Activated T-cell treated with anti-CD3 and anti-CD28 coated beads for 48 hours (primary cell): ENCODE measurements around the gene TMEM86B.

Experiments used
- DNase-seq: peaks from one replicate; pipeline ENCODE4 v3.0.0-alpha.2; 2020; ENCODE audit warnings: low read depth

The TMEM86B gene, protein sequence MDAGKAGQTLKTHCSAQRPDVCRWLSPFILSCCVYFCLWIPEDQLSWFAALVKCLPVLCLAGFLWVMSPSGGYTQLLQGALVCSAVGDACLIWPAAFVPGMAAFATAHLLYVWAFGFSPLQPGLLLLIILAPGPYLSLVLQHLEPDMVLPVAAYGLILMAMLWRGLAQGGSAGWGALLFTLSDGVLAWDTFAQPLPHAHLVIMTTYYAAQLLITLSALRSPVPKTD

DNA sequence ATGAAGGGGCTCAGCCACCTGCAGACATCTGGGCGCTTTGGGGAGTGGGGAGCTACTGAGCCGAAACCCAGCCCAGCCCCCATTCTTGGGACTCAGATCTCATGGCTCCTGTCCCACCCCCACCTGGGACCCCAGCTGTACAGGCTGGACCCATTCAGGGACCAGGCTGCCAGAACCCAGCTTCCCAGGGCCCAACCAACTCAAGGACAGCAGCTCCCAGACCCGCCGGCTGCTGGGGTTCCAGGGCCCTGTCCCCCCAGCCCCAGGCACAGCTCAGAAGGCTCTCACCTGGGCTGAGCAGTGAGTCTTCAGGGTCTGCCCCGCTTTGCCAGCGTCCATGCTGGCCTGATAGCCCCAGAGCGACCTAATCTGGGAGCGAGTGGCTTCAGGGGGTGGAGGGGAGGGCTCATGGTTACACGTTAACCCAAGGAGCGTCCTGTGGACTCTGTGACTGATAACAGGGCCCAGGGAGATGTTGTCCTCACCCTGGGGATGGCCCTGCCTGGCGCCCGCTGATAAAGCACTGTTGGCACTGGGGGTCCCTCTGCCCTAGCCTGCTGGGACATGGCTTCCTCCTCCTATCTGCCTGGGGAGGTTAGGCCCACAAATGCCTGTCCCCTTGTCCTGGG is at the start of gene TMEM86B:
TSS of gene TMEM86B (minus strand) at position 361 of the 629 bp plus-strand sequence. CDS start at position 339, 22 bp downstream.
- DNase-seq, result no peak

DNA sequence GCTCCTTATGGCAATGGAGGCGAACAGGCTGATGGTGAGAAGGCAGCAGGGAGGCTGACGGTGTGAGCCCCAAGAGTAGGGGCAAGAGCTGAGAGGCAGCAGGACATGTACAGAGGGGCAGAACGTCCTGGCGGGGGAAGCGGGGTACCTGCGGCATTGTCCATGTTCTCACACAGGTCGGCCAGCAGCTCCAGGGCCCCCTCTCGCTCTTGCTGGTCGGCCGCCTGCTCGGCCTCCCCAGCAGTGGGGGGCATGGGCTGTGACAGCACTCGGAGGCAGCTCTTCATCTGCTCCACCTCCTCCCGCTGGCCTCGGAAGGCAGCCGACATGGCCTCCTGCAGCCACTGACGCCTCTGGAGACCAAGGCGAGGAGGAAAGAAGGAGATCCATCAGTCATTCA is 48.9 kb upstream of the TMEM86B start:
- no peak for DNase-seq

DNA sequence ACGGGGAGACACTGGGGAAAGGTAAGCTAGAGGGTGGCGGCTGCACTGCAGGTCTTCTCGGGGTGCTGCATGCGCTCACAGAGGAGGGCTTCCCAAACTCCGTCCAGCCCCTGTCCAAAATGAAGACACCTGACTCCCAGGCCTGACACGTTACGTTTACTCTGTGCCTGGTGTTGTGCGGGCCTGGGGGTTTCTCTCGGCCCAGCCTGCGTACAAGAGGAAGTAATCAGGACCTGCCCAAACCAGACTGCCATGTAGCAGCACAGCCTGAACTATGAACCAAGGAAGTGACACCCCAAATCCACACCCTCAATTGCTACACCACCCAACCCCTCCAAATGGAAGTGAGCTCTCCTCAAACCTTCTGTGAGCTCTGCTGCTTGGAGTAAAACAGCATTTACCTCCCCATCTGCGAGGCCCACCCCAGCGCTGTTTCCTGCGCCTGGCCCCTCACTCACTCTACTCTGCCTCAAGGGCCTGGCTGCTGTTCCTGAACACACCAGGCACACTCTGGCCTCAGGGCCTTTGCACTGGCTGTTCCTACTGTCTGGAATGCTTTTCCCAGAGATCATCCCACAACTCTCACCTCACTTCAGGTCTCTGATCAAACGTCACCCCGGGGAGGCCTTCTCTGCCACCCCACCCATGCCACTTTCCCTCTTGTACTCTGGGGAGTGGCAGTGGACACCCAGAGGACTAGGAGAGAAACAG is 48.3 kb upstream of the TMEM86B start:
- no peak for DNase-seq

DNA sequence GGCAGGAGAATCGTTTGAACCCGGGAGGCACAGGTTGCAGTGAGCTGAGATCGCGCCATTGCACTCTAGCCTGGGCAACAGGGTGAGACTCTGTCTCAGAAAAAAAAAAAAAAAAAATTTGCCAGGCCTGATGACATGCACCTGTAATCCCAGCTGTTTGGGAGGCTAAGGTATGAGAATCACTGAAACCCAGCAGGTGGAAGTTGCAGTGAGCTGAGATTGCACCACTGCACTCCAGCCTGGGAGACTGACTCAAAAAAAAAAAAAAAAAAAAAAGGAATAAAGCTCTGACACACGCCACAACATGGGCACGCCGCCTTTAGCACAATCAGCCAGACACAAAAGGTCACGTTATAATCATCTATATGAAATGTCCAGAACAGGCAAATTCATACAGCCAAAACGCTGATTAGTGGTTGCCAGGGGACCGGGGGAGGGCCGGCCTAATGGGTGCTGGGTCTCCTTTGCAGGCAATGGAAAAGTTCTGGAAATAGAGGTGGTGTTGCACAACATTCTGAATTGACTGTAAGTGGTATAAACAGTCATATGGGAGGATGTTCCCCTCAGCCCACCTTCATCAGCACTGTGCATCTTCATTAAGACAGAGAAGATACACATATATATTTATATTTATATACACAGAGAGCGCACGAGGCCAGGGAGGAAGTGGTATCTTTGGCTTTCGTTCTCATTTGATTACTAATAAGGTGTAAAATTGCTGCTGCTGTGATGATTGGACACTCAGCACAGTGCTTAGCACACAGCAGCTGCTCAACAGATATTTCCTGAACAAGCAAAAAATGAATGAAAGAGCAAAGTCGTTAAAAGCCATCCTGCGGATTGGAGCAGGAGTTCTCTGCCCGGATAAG is 47.5 kb upstream of the TMEM86B start:
- no peak for DNase-seq

DNA sequence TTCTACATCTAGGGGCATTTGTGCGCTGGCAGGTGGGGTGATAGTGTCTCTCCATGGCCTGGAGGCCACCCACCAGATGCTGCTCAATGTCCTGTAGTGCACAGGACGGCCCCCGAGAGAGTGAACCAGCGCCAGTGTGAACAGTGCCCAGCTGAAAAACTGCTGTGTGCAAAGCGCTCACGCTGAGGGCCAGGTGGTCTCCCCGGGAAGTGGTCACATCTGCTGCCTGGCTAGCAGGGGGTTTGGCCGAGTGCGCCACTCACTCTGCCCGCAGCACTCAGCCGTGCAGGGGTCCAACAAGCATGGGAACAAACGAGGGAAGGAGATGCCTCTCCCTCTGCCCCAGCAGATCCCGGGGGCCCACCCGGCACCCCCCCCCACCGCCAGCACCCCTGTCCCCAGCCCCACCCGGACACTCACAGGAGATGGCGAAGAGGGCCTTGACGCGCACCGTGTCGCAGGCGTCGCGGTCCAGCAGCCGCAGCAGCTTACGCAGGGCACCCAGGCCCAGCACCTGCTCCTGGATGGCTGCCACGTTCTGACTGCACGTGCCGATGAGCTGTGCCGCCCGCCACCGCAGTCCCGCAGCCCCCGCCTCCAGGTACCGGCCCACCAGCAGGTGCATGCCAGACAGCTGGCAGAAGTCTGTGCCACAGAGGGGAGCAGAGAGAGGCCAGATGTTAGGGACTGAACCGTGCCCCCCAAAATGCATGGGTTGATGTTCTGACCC is 45.6 kb upstream of the TMEM86B start:
- DNase-seq, result no peak

DNA sequence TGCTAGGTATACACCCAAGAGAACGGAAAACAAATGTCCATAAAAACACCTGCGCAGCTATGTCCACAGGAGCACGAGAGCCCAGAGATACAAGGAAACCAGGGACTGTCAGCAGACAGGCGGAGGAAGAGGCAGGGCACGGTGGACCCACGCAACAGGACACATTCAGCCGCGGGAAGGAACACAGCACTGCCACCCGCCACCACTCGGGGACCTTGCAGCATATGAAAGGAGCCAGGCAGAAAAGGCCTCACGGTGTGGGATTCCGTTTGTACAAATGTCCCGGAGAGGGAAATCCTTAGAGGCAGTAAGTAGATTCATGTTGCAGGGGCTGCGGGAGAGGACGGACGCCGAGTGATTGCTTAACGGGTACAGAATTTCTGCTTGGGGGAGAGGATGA is 43.6 kb upstream of the TMEM86B start:
- DNase-seq, result no peak

DNA sequence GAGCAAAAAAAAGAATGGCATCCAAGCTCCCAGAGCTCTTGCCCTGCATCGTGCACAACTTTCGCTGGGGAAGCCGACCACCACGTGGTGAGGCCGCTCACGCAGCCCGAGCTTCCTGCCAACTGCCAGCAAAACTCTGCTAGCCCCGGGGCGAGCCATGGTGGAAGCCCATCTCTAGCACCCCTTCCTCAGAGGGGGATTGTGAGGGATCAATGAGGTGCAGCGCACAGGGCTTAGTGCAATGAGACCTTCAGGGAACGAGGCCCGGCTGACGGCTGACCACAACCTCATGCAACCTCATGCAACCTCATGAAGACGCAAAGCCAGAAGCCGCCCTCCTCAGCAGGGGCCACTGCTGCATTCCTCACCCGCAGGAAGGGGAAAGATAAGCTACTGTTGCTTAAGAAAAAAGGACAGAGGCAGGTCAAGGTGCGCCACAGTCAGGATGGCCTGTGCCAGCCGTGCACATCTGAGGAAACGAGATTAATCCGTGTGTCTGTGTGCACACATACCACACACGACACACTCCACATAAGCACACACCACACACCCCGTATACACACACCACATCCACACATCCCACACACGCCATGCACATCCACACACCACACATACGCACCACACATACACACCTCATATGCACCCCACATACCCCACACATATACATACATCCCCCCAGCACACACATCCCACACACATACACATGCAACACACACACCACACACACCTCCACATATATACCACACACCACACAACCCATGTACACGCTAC is 41.8 kb upstream of the TMEM86B start:
- no peak for DNase-seq

DNA sequence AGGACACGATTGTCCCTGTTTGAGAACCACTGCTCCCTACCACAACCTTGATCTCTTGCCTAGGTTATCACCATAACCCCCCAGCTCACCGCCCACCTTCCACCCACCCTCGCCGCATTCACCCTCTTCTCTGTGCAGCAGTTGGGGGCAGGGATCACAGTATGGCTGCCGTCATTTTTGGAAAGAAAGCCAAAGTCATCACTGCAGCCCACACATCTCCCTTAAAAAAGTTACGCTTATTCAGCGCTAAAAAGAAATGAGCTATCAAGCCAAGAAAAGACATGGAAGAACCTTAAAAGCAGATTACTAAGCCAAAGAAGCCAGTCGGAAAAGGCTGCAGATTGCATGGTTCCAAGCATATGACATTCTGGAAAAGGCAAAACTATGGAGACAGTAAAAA is 40.7 kb upstream of the TMEM86B start:
- DNase-seq, result no peak

DNA sequence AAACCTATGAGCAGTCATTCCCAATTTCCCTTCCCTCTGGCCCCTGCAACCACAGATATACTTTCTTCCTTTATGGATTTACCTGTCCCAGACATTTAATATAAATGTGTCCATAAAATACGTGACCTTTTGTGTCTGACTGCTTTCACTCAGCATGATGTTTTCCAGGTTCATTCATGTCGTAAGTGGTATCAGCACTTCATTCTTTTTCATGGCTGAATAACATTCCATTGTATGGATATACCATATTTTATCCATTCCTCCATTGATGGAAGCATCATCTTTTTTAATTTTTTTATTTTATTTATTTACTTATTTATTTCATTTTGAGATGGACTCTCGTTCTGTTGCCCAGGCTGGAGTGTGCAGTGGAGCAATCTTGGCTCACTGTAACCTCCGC is 38.3 kb upstream of the TMEM86B start:
- DNase-seq, result no peak

DNA sequence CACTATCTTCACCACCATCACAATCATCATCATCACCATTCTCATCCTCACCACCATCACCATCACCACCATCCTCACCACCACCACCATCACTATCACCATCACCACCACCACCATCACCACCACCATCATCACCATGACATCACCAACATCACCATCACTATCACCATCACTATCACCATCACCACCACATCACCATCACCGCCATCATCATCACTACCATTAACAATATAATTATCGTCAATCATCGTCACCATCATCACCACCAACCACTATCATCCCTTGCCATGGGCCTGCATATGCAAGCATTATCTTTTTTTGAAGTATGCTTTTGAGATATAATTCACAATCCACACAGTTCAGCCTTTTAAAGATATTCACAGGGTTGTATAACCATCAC is 37.8 kb upstream of the TMEM86B start:
- DNase-seq, result no peak

DNA sequence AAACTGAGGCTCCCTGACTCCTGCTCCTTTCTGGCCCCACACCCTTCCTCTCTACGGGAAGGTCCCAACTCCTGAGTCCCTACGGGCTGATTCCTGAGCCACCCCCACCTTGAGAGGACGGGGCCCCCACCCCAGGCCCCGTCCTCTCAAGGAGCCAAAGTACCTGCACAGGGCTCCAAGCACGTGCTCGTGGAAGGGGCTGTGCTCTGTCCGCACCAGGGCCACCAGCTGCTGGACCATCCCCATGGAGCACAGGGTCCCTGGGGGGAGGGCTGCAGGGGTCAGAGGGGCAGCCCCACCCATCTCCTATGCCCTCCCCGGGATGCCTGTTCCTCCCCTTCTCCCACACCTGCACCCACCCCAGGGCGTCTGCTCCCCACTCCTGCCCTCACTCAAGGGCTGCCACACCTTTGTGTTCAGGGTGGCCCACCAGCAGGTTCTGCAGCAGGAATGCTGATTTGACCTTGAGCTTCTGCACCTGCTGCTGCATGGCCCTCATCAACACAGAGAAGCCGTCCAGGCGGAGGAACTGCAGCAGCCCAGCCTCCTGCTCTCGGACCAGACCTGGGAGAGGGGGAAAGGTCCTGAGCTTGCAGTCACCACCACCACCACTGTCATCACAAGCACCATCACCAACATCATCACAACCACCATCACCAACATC is 37.3 kb upstream of the TMEM86B start:
- no peak for DNase-seq

DNA sequence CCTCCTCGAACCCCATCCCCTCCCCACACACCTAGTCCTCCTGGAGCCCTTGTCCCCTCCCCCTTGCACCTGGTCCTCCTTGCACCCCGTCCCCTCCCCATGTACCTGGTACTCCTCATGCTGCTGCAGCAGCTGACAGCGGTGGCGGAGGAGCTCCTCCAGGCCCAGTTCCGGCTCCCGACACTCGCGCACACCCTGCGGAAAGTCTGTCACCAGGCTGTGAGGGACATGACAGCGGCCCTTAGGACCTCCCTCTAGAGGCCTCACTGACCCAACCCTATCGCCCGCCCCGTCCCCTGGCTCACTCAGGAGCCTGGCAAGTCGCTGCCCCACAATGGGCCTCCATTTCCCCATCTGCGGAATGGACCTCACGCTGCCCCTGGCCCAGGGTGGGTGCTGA is 36.6 kb upstream of the TMEM86B start:
- DNase-seq, result no peak

DNA sequence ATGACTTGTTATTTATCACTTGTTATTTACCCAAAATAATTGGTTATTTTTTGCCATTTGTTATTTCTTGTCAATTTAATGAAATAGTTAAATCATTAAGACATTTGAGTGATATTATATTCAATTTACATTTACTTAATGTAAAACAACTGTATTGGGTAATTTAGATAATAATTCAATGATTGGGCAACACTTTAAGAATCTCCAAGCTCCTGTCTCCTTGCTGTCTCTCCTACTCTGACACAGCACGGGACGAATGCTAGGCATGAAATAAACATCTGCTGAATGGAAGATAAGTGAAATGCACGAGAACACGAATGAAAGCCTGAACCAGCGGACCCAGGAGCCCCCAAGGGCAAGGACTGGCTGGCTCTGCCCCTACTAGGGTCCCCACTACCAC is 36.0 kb upstream of the TMEM86B start:
- DNase-seq, result no peak

DNA sequence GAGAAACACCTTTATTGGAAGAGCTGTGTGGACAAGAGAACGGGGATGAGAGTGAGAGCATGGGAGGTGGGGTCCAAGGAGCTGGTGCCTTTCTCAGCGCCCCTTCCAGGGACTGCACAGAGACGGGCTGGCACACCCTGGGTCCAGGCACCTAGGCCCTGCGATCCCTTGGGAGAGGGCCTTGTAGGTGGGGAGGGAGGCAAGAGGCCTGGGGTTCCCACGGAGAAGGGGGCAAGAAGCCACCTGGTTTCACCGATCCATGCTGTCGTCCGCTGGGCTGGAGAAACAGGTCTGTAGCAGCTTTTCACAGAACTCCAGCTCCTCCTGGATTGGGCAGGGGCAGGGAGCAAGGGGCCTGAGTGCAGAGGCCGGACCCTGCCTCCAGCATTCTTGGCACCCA is 33.8 kb upstream of the TMEM86B start:
- DNase-seq, result no peak

DNA sequence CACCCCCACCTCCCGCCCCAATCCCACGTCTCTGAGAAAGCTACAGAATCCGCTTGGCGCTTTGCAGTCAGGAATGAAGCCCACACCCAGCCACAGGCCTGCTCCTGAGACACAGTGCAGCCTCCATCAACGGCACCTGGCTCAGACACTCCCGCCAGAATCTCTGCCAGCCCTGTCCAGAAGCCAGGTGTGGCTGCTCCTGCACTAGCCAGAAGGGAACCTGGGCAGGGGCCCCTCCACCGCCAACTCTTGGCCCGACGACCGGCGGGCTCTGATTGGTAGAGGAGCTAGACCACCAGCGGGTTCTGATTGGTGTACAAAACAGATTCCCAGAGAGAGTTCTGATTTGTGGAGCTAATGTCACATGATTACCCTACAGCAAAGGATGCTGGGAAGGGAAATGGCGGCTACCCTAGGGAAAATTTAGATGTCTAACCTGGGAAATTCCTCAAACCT is 33.1 kb upstream of the TMEM86B start:
- no peak for DNase-seq

DNA sequence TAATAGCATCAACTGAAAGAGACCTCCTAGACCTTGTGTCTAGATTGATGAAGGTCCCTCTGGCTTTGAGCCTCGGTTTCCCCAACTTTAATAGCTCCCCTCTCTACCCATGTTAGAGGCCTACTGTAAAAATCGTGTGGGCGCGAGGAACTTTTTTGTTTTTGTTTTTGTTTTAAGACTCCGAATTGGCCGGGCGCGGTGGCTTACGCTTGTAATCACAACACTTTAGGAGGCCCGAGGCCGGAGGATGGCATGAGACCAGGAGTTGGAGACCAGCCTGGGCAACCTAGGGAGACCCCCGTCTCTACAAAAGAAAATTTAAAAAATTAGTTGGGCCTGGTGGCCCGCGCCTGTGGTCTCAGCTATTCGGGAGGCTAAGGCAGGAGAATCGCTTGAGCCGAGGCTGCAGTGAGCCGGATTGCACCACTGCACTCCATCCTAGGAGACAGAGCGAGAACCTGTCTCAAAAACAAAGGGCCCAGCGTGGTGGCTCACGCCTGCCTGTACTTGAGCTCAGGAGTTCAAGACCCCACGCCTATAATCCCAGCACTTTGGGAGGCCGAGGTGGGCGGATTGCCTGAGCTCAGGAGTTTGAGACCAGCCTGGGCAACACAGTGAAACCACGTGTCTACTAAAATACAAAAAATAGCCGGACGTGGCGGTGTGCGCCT is 31.1 kb upstream of the TMEM86B start:
- no peak for DNase-seq

DNA sequence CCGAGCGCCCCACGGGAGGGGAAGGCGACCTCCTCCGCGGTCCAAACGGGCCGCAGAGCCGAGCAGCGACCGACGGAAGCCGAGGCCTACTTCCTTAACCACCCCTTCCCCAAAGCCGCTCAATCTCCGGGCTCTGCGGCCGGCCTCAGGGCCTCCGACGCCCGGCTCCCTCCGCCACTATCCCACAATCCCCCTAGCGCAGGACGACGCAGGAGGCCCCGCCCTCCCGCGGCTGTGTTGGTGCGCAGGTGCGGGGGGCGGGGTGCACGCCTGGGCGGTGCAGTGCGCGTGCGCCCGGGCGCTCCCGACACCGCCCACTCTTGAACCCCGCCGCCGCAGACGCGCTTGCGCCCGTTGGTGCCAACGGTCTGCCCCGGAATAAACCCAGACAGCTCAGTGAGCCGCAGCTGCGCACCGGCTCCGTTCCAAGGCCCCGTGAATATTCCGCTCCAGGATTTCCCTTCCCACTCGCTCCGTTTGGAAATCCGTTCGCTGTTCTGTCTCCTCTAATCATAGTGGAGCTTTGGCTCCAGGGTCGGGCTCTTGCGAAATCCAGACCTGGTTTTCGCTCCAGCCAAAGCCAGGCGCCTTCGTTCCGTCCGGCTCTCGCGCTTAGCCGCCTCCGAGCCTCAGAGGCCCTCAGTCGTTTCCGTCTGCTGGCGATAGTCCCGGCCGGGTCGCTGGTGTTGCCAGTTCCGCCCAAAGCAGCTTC is 30.4 kb upstream of the TMEM86B start, which contains the start of gene PPP6R1:
TSS of gene PPP6R1 (minus strand) at position 190 of the 712 bp plus-strand sequence. CDS start 11,914 bp downstream, outside the sequence.
- peak; percentile 97 for DNase-seq

DNA sequence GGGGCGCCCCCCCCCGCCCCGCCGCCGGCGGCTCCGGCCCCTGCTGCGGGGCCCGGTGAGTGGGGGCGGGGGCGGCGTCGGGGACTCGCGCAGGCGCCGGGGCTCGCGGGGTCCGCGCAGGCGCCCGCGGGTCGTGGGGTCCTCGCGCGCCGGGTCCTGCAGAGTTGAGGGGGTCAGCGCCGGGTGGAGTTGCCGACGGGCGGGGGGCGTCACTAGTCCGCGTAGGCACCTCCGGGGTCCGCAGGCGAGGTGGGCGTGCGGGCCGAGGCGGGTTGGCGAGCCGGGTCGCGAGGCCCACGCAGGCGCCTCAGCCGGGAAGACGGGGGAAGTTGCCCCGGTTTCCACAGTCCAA is 29.9 kb upstream of the TMEM86B start:
- DNase-seq, result peak; percentile 45
